CD4-positive, alpha-beta T cell treated with Interferon gamma for 1 hour (primary cell): ENCODE data around the gene MAVS.

Experiments used
- DNase-seq: peaks from one replicate; pipeline ENCODE4 v3.0.0-alpha.2; 2020

MAVS gene

GRCh38 chr20:3846740-3847428 is at the start of gene MAVS:
TSS of gene MAVS (plus strand) at chr20:3846834. CDS start at chr20:3854625, 7,791 bp downstream.
- DNase-seq: peak; percentile 82

GRCh38 chr20:3797226-3797545 is 49.4 kb upstream of the MAVS start:
- no peak for DNase-seq

- no peak for DNase-seq
Measured at GRCh38 chr20:3797592-3798372, 48.9 kb upstream of the MAVS start.

- DNase-seq: no peak
Measured at GRCh38 chr20:3798373-3798768, 48.3 kb upstream of the MAVS start.

- no peak for DNase-seq
Measured at GRCh38 chr20:3798908-3799248, 47.8 kb upstream of the MAVS start.

GRCh38 chr20:3800256-3800877 is 46.3 kb upstream of the MAVS start:
- no peak for DNase-seq

- no peak for DNase-seq
Measured at GRCh38 chr20:3800878-3801260, 45.8 kb upstream of the MAVS start.

GRCh38 chr20:3801299-3801698 is 45.3 kb upstream of the MAVS start:
- DNase-seq: no peak

- no peak for DNase-seq
Measured at GRCh38 chr20:3801846-3802245, 44.8 kb upstream of the MAVS start.

GRCh38 chr20:3802524-3803239 is 44.0 kb upstream of the MAVS start:
- no peak for DNase-seq

GRCh38 chr20:3803289-3803688 is 43.3 kb upstream of the MAVS start:
- no peak for DNase-seq

- DNase-seq: no peak
Measured at GRCh38 chr20:3803854-3804253, 42.8 kb upstream of the MAVS start.

- no peak for DNase-seq
Measured at GRCh38 chr20:3804254-3804751, 42.3 kb upstream of the MAVS start.

- DNase-seq: no peak
Measured at GRCh38 chr20:3804781-3805180, 41.9 kb upstream of the MAVS start.

GRCh38 chr20:3808544-3808943 is 38.1 kb upstream of the MAVS start:
- no peak for DNase-seq

GRCh38 chr20:3811467-3812258 is 35.0 kb upstream of the MAVS start:
- peak; percentile 90 for DNase-seq

GRCh38 chr20:3812259-3812681 is 34.4 kb upstream of the MAVS start:
- no peak for DNase-seq

GRCh38 chr20:3812975-3813847 is 33.4 kb upstream of the MAVS start:
- DNase-seq: no peak

- no peak for DNase-seq
Measured at GRCh38 chr20:3813848-3814581, 32.6 kb upstream of the MAVS start.

GRCh38 chr20:3814928-3815495 is 31.6 kb upstream of the MAVS start:
- DNase-seq: no peak
